Suprapubic skin (tissue), 3 donors: ENCODE data around the gene FBXL13.

Source experiments
- CTCF ChIP-seq, 2 donors: fragments of 200-600 bp in 1 of 2; fragments of 450-650 bp in 1 of 2; sonication (generic) in 1 of 2; IDR thresholded peaks; one replicate each; pipeline ENCODE4 v1.5.1; 2016 to 2019; ENCODE audit warnings: antibody characterized with exemption in 2 of 2, mild to moderate bottlenecking in 1 of 2, moderate library complexity in 1 of 2
- EP300 ChIP-seq: sonication (generic); formaldehyde crosslinking; IDR thresholded peaks from one replicate; pipeline ENCODE4 v1.6.1; 2017; ENCODE audit warnings: antibody characterized with exemption
- POLR2A ChIP-seq, 2 donors: fragments of 450-650 bp; IDR thresholded peaks; one replicate each; pipeline ENCODE4 v1.6.1; 2017; ENCODE audit warnings: antibody characterized with exemption in 2 of 2, mild to moderate bottlenecking in 2 of 2, moderate library complexity in 2 of 2

DNA sequence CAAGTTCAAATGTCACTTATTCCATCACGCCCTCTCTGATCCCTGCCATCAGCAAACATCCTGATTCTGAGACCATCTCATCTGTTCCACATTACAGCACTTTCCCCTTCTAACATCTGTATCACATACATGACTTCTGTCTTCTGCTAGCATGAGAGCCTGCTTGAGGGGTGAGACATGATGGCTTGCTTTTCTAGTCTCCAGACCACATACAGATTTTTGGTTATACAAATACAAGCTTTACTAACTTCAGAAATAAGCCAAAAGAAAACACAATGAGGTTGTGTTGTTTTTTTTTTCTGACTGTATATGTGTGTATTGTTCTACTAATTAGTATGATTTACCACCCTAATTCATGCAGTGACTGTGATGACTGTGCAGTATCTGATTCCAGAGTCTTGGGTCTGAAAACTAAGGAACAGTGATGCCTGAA, 40.0 kb upstream of the FBXL13 start:
- no peak for TF ChIP-seq POLR2A (IDR thresholded peaks at IDR 0.05)
- TF ChIP-seq CTCF (IDR thresholded peaks at IDR 0.05): no peak
- TF ChIP-seq EP300: no peak
